Colonic mucosa (tissue), 4 donors: ENCODE data around the gene SORCS3. TPM values are rescaled to one million over a fixed set of nuclear protein-coding genes. Genes with fewer than 3 reads are reported as not detected.

Experiments
- DNase-seq: peaks from one replicate; pipeline ENCODE4 v3.0.0-alpha.2; 2020
- H3K27ac ChIP-seq: fragments of 200-600 bp; one replicate; pipeline ENCODE4 v1.8.0; 2021
- H3K27me3 ChIP-seq: fragments of 200-600 bp; one replicate; pipeline ENCODE4 v1.8.0; 2021
- H3K36me3 ChIP-seq: fragments of 200-600 bp; one replicate; pipeline ENCODE4 v1.8.0; 2021
- H3K4me1 ChIP-seq: fragments of 200-600 bp; one replicate; pipeline ENCODE4 v1.8.0; 2021; ENCODE audit warnings: mild to moderate bottlenecking
- H3K4me3 ChIP-seq: fragments of 200-600 bp; one replicate; pipeline ENCODE4 v1.8.0; 2021
- H3K9ac ChIP-seq, 2 donors: one replicate each; pipeline ENCODE4 v1.7.0; 2013; ENCODE audit warnings: control low read depth in 2 of 2, low read depth in 2 of 2, low read length in 2 of 2
- H3K9me3 ChIP-seq: fragments of 200-600 bp; one replicate; pipeline ENCODE4 v1.8.0; 2021
- CTCF ChIP-seq: fragments of 200-600 bp; IDR thresholded peaks from one replicate; pipeline ENCODE4 v1.8.0; 2022; ENCODE audit warnings: antibody characterized with exemption, mild to moderate bottlenecking
- intact Hi-C: fragments of 100-400 bp; cut with DNase I; formaldehyde crosslinking; loops from one replicate; pipeline ENCODE4 v1.14.1; 2022
- total RNA-seq, 2 donors: library from RNA; stranded (reverse); fragmentation: NEBNext Ultra II Directional in 1 of 2; extraction: Animal tissue kit (Norgen Biotek cat#: 25700) in 1 of 2; gene quantifications; one replicate each; pipeline ENCODE4 v1.2.1, GENCODE V29; 2021
- donor health status: healthy.
- donor health status: DM: no; HTN: no; CAD: no.
- donor health status: DM: no; HTN: no; CAD: no.

The SORCS3 gene
- total RNA-seq, 2 donors from 2014 or later = 0.08 TPM; not detected in 1

GRCh38 chr10:105262666-105263065 lies 621.6 kb downstream of the SORCS3 start:
- no peak overlapping the region for H3K4me3 ChIP-seq
- H3K27me3 ChIP-seq = no peaks in the 10 kb centered on the region
- no peaks in the 10 kb centered on the region for H3K4me1 ChIP-seq
- H3K9ac ChIP-seq = no peak overlapping the region
- H3K36me3 ChIP-seq = no peaks in the 10 kb centered on the region
- TF ChIP-seq CTCF = no peak
- no peak overlapping the region for H3K27ac ChIP-seq
- intact Hi-C loops = no loop called here
- H3K9me3 ChIP-seq = no peaks in the 10 kb centered on the region
- no peak for DNase-seq

- no peak overlapping the region for H3K4me3 ChIP-seq
- no peaks in the 10 kb centered on the region for H3K4me1 ChIP-seq
- DNase-seq = no peak
- no peak overlapping the region for H3K9ac ChIP-seq
- no peak overlapping the region for H3K27ac ChIP-seq
- TF ChIP-seq CTCF = no peak
- no peaks in the 10 kb centered on the region for H3K27me3 ChIP-seq
- intact Hi-C loops = no loop called here
- H3K36me3 ChIP-seq = no peaks in the 10 kb centered on the region
- no peaks in the 10 kb centered on the region for H3K9me3 ChIP-seq
These were observed 626.0 kb downstream of the SORCS3 start for GRCh38 chr10:105266966-105267539.

GRCh38 chr10:105268961-105269360 lies 627.9 kb downstream of the SORCS3 start:
- no peak for TF ChIP-seq CTCF
- H3K9me3 ChIP-seq = no peaks in the 10 kb centered on the region
- no peak for DNase-seq
- H3K36me3 ChIP-seq = no peaks in the 10 kb centered on the region
- H3K4me1 ChIP-seq = no peaks in the 10 kb centered on the region
- H3K9ac ChIP-seq = no peak overlapping the region
- H3K27me3 ChIP-seq = no peaks in the 10 kb centered on the region
- H3K4me3 ChIP-seq = no peak overlapping the region
- no peak overlapping the region for H3K27ac ChIP-seq
- intact Hi-C loops = no loop called here

GRCh38 chr10:105269689-105270088 lies 628.6 kb downstream of the SORCS3 start:
- Histone ChIP-seq H3K36me3 (no peaks in the 10 kb centered on the region), H3K9ac (no peak overlapping the region), H3K27ac (no peak overlapping the region), H3K4me1 (no peaks in the 10 kb centered on the region), H3K27me3 (no peaks in the 10 kb centered on the region), H3K4me3 (no peak overlapping the region), H3K9me3 (no peaks in the 10 kb centered on the region)
- intact Hi-C loops = no loop called here
- no peak for DNase-seq
- no peak for TF ChIP-seq CTCF

GRCh38 chr10:105274556-105275070 lies 633.5 kb downstream of the SORCS3 start:
- no peak overlapping the region for H3K4me3 ChIP-seq
- no peaks in the 10 kb centered on the region for H3K36me3 ChIP-seq
- intact Hi-C loops = no loop called here
- H3K9me3 ChIP-seq = no peaks in the 10 kb centered on the region
- H3K9ac ChIP-seq = no peak overlapping the region
- no peak overlapping the region for H3K27ac ChIP-seq
- DNase-seq = no peak
- TF ChIP-seq CTCF = no peak
- H3K4me1 ChIP-seq = no peaks in the 10 kb centered on the region
- no peaks in the 10 kb centered on the region for H3K27me3 ChIP-seq
